Measurements from ENCODE around the gene XXYLT1.
"Not testable (repeated sequence)": the region's sequence is repeated elsewhere in the genome, so short reads cannot be mapped to it uniquely, and the experiment has no call there.

Gene XXYLT1

DNA sequence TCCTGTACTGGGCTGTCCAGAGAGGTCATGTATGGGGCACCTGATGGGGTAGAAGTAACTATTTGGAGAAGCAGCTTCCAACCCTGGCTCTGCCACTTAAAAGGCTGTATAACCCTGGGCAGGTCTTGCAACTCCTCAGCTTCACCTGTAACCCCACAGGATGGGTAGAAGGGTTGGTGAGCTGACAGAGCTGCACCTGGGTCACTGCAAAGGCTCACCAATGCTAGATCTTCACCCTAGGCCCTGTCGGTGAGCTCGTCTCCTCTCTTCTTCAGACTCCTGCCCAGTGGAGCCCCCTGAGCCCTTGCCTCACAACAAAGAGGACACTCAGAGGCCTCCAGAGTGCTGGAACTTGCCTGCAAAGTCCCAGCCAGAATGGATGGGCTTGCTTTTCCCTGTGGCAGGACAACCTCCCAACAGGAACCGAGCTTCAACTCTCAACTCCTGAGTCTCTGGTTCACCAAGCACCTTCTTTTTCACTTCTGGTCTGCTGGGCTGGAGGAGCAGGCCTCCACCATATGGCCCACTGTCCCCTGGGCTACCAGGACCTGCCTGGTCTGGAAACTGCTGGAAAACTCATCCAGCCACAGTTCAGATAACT lies 45.9 kb downstream of the XXYLT1 start:
- DNase-seq, result no peak

GRCh38 chr3:195224156-195224979 lies 46.6 kb downstream of the XXYLT1 start:
- DNase-seq, result no peak

- no peak for DNase-seq
Measured at GRCh38 chr3:195221876-195222617, 48.9 kb downstream of the XXYLT1 start.

DNA sequence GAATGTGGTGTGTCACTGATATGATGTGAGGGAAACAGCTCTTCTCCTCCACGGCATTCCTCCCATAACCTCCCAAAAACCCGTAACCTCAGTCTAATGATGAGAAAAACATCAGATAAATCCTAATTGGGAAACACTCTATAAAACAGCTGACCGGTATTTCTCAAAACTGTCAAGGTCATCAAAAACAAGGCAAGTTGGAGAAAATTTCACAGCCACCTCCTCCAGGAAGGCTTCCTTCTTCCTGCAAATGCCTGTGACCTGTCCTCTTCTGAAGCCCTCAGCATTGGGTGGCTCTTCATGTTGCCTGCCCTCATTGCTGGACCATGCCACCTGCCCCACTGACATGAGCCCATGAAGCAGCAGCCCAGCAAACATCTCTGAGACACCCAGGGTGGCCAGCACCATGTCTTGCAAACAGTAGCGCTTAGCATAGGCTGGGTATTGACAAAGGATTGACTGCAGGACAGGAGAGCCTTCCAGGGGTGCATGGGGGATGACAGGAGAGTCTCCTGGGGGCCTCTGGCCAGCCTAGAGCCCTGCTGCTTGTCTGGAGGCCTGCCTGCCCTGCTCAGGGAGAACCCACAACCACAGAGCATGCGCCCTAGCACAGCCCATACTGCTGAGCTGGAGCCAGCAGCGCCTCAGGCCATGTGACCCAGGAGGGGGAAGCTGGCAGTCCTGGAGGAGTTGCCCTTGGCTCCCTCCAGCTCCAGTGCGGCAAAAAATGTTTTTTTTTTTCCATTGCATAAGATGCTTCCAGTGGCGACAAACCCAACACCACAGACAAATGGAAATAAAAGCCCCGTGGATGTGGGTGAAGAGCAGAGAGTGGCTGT lies 49.7 kb downstream of the XXYLT1 start:
- DNase-seq, result no peak

DNA sequence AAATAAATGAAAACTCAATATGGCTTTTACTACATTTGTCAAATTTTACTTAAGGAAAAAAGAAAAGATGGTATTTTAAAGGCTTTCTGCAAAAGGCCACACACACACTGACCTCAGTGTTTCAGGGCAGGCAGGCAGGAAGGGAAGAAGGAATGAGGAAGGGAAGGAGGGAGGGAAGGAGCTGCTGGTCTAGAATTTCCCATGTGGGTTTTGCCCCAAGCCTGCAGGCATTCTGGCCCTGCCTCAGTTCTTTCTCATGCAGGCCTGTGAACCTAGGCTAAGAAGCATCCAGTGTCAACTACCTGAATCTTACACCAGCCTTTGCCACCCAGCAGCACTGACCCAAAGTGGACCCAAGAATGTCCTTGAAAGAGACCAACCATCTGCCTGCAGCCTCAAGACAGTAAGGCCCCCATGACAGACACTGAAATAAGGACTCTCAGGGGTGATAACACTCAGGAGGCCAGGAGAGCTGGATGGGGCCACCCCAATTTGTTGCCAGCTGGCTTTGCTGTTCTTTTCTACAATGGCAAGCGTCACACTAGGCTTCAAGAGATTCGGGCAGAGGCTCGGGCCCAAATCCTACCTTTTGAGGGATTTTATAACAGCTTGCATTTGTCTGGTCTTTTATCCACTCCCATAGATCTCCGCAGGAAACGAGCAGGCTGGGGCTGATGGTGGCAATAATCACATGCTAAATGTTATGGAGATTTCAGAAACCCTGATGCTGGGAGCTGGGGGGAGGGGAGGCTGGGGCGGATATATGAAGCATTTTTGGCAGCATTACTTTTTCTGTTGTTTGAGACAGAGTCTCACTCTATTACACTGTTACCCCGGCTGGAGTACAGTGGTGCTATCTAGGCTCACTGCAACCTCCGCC lies 51.4 kb downstream of the XXYLT1 start:
- no peak for DNase-seq

GRCh38 chr3:195218331-195218730 lies 52.6 kb downstream of the XXYLT1 start:
- not testable (repeated sequence) for DNase-seq

- DNase-seq, result not testable (repeated sequence)
Measured at GRCh38 chr3:195215576-195215975, 55.4 kb downstream of the XXYLT1 start.

GRCh38 chr3:195214381-195214780 lies 56.6 kb downstream of the XXYLT1 start:
- DNase-seq, result no peak

GRCh38 chr3:195213639-195214315 lies 57.2 kb downstream of the XXYLT1 start:
- no peak for DNase-seq

GRCh38 chr3:195212749-195213375 lies 58.1 kb downstream of the XXYLT1 start:
- DNase-seq, result no peak

GRCh38 chr3:195212033-195212748 lies 58.8 kb downstream of the XXYLT1 start:
- DNase-seq, result no peak

GRCh38 chr3:195210266-195210973 lies 60.5 kb downstream of the XXYLT1 start:
- no peak for DNase-seq

DNA sequence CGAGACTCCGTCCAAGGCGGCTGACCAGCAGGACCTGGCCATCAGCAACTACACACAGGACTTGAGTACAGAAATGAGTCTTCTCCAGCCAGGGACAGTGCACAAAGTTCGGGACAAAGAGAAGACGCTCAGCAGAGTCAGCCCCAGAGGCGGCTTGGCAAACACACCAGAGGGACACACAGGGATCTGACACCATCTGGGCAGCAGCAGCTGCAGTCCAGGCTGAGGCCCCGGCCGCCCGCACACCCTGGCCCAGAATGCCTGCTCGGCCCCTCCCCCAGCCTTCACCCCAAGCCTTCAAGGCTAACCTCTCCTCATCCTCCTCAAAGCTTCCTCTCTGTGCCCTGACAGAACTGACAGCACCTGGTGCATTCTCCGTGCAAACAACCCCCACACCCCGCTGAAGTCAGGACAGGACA lies 61.1 kb downstream of the XXYLT1 start:
- no peak for DNase-seq

GRCh38 chr3:195209083-195209846 lies 61.7 kb downstream of the XXYLT1 start:
- DNase-seq, result no peak

- DNase-seq, result no peak
Measured at GRCh38 chr3:195208631-195209030, 62.3 kb downstream of the XXYLT1 start.

GRCh38 chr3:195208183-195208582 lies 62.8 kb downstream of the XXYLT1 start:
- no peak for DNase-seq

DNA sequence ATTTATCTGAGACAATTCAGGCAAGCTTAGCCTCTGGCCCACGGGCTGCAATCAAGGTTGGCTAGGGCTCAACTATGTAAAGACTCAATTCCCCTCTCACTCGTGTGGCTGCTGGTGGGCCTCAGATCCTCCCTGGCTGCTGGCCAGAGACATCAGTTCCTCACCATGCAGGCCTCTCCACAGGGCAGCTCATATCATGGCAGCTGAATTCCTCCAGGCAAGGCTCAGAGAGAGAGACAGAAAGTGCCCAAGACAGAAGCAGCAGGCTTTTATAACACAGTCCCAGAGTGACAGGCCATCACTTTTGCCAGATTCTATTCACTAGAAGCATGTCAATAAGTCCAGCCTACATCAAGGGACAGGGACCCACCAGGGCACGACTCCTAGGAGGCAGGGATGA lies 63.2 kb downstream of the XXYLT1 start:
- no peak for DNase-seq

DNA sequence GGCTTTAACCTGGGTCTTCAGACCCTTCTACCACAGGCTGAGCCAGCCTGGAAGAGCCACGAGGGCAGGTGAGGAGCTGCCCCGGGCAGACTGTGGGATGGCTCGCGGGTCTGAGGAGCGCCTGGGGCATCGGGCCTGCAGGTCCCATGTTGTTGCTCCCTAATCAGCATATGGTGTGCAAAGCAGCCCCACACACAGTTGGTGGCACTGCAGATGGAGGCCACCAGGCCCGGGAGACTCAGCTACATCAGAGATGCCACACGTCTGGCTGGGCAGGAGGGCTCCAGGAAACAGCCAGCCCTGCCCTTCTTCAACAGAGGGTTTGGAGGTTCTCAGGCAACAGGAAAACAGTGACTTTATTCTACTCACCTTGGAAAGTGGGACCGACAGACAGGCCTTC lies 63.9 kb downstream of the XXYLT1 start:
- no peak for DNase-seq
